Measurements from ENCODE around the gene DBNL.

DBNL gene

DNA sequence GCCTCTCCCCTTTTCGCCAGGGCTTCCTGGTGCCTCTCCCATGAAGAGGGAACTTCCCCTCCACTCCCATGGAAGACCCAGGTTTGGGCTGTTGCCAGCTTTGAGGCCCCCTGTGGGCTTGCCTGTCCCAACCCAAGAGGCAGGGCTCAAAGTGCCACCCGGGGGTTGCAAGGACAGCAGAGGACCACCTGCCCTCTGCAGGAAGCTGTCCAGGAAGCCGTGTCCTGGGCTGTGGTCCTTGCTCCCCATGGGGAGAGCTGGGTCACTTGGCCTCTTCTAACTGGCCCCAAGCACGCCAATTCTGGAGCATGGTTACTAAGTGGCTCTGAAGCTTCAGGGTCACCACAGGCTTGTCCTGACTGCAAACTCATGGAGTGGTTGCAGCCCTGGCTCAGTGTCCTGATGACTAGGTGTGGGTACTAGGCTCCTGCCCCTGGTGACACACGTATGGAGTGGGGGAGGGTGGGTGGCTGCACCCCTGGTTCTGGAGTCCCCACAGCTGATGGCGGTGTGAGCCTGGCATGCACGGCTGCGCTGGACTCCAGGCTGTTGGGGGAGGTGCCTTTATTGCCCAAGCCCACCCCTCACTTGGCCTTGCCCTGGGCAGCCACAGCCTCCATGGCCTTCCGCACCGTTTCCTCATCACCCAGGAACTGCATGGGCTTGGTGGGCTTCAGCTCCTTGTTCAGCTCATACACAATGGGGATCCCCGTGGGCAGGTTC, 17.8 kb downstream of the DBNL start:
- no peak for DNase-seq

DNA sequence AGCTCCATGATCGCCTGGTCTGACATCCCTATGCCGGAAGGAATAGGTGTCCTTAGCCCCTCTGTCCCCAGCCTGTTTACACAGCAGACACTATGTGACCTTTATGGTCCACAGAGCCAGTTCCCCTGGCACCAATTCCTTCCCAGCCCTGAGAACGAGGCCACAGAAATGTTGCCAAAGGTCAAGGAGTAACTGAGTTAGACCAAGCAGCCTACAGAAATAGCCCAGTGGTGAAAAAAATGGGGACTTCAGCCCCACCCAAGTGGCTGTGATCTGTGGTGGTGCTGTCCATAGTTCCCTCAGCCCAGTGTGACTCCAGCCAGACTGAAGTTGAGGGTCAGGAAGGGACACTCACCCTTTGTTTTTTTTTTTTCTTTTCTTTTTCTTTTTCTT, 18.4 kb downstream of the DBNL start:
- DNase-seq, result no peak

DNA sequence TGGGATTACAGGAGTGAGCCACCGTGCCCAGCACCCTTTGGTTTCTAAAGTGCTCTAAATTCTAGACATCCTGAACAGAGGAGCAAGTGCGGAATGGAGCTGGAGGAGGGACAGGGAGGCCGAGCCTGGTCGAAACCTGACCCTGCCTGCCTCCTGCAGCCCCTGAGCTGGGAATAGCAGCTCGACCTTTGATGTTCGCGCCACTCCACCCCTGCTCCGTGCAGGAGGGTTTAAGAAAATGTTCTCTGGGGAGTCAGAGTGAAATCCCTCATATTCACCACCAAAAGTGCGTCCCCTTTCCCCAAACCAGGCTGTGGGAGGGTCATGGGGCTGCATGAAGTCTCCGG, 19.0 kb downstream of the DBNL start:
- DNase-seq, result no peak

DNA sequence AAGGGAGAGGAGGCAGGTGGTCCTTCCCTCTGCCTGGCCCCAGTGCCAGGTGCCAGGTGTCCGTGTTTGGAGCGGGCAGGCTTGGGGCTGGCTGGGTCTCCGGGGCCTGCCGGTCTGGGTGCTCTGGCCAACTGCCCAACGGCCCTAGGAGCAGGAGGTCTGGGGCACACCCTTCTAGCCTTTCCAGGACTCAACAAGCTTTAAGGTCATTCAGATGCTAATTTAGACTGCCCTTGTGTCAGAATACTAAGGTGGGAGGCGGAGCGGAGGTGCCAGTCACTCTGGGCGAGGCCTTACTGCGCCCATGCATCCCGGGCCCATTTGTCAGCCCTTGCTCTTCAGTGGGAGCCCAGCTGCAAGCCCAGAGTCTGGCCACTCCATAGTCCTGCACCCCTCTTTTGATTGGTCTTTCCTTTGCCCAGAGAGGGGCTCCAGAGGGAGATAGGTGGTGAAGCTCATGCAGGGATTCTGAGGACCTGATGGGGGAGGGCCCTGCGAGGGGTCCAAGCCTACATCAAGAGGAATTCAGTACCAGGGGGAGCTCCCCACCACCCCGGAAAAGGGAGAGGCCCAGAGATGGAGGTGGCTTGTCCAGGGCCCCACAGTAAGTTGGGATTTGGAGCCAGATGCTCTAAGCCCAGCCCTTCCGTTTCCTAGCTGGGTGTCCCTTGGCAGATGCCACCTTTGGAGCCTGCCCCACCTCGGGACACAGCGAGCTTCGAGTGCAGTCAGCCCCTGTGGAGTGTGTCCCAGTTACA, 19.6 kb downstream of the DBNL start:
- no peak for DNase-seq

DNA sequence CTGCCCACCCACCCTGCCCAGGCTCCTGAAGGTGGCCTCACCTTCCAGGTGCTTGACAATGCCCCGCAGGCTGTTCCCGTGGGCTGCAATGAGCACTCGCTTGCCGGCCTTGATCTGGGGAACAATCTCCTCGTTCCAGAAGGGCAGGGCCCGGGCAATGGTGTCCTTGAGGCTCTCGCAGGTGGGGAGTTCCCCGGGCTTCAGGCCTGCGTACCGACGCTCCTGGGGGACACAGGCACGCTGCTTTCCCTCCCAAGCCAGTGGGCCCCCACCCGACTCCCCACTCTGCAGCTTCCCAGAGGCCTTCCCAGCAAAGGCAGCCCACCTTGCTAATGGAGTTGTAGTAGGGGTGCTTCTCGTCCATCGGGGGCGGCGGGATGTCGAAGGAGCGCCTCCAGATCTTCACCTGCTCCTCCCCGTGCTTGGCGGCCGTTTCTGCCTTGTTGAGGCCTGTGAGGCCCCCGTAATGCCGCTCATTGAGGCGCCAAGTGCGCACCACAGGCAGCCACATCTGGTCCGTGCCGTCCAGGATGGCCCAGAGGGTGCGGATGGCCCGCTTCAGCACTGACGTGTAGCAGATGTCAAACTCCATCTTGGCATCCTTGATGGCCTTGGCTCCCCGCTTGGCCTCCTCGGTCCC, 20.4 kb downstream of the DBNL start:
- DNase-seq, result no peak

DNA sequence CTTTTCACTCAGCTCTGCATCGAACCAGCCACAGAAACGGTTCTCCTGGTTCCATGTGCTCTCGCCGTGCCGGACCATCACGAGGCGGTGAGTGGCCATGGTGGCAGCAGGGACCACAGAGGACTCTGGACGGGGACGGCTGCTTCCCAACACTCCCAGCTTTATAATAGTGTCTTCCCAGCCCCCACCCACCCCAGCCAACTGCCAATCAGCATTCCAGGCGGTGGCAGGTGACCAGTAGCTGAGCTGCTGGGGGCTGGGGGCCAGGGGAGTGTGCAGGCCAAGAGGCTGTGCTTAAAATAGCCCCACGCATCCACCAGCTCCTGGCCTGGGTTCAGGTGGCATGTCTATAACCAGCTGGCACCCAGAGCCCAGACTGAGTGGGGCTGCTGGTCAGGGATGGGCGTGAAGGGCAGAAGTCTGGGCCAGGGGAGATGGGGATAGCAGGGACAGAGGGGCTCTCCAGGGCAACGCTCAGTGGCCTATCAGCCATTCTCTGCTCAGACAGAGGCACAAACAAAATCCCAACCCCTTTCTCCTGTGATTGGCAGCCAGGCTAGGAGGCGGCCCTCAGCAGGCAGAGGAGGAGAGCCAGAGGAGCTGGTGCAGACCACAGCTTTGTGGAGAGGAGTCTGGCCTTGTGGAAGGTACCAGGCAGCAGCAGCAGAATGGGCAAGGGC, 21.1 kb downstream of the DBNL start, which contains the start of gene PGAM2:
PGAM2 (minus strand) TSS at position 137 of the 680 bp plus-strand sequence; CDS start at position 99, 38 bp downstream.
- DNase-seq, result no peak

DNA sequence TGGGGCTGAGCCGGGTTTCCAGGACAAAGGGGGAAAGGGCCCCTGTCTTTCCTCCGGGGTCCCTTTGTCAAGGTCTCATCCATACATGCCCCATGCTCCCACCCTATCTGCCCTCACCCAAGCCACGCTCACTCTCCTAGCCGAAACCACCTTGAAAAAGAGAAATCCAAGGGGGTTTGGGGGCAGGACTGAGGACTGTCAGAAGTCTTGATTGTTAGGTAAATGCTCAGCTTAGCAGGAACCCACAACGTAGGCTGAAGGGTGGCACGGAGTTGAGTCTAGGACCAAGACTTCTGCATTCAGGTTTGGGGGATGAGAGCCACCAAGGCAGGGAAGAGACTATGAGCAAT, 21.6 kb downstream of the DBNL start:
- no peak for DNase-seq

DNA sequence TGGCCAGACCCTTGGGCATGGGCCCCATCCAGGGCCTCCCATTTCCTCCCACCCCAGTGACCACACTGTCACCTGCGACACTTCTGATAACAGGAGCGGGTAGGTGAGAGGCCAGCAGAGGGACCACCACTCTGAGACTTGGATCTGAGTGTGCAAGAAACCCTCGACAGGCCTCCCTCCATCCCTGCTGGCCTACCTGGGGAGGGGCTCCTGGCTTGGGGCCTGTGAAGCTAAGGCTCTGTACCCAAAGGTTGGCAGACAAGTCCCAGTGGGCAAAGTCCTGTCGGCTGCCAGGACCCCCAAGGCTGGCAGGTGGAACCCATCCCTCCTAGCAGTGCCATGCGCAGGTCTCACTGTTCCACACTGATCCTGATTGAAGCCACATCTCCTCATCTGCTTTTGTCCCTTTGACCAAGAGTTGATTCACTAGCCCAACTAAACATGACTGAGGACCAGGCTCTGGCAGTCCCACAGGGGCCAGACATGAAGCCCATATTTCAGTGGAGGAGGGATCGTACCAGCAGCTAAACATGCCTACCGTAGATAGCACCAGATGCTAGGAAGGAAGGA, 22.1 kb downstream of the DBNL start:
- no peak for DNase-seq

DNA sequence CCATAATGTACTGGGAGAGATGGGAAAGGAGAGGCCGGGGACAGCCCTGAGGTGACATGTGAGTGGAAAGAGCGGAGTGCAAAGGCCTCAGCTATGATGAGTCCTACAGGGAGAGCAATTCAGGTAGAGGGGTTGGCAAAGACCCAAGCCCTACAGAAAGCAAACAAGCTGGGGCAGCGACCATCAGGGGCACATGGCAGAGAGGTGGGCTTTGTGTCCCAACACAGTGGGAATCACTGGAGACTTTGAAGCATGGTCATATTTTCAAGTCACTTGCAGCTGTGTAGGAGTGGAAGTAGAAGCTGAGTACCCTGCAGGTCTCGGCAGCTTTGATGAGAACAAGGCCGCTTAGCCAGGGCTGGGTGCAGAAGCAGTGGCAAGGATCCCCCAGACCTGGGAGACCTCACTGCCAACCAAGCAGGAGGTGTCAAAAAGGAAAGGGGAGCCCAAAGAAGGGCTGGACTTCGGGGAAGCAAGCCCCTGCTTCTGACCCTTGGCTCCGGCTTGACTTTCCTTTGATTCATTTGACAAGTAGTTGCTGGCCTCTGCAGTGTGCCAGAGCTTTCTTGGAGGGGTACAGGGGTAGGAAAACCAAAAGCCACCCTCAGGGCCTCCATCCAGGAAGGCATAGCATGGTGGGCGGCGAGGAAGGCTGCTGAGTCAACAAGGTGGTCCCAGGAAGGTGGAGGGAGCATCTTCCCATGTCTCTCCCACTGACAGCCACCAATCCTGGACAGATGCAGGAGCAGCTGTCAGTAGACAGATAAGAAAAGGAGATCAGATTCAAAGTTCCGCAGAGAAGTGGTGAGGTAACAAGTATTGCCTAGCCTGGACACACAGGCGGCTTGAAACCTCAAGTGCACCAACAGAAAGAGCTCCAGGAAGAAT, 22.8 kb downstream of the DBNL start:
- no peak for DNase-seq

DNA sequence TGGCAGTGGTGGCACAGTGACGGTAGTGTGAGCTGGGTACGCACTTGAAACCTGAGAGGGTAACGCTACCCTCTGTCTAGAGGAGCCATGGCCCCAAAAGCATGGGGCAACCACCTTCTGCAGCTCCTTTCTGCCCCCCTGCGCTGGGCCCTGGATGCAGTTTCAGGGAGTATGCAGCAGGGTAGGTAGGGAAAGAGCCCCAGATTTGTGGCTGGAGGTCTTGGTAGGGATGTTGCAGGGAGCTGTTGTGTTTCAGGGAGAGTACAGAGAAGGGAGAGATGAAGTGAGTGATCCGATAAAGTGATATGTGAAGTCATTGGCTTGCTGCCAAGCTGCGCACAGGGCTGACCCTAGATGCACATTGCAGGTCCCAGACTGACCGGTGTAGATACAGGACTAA, 23.6 kb downstream of the DBNL start:
- DNase-seq, result no peak

DNA sequence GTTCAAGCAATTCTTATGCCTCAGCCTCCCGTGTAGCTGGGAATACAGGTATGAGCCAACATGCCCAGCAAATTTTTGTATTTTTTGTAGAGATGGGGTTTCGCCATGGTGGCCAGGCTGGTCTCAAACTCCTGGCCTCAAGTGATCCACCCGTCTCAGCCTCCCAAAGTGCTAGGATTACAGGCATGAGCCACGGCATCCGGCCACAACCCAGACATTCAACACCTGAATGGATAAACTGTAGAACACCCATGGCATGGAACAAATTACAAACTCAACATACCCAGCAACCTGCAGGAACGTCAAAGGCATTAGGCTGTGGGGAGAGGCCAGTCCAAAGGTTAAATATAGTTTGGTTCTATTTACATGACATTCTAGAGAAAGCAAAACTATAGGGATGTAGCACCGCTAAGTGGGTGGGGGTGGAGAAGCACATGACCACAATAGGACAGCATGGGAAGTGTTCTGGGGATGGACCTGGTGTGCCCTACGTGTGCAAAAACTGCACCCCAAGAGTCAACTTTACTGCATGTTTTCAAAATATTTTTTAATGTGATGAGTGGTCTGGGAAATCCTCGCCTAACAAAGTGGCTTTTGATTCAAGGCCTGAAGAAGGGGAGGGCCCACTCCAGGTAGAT, 27.3 kb downstream of the DBNL start:
- no peak for DNase-seq

DNA sequence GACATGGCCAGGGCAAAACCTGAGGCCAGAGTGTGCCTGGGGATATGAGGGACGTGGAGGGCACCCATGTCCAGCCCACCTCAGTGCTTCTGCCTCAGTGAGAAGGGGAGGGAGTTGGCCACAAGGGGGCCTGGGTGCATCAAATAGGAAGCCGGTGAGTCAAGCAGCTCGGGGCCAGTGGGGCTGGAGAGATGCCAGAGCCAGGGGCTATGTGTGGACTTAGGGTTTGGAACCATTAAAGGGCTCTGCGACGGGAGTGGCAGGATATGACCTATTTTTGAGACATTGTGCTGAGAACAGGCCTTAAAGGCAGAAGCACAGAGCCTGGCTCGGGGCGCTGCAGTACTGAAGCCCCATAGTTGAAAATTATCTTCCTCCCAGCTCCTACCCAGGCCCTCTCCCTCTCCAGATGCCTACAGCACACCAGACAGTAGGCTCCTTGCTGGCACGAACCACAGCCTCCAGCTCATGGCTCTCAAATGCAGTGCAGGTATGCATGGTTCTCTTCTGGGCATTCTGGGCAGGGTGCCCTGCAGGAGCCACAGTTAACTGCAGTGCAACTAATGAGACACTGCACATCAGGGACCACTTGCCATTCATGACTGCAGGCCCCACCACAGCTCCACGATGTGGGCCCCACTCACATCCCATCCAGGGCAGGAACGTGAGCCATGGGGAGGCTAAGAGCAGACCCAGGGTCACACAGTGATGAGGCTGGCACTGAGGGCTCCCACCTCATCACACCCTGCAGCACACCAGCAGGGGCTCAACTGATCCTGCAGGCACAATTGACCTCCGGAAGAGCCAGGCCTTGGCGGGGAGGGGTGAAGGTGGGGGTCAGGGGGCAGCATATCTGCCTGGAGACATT, 28.1 kb downstream of the DBNL start:
- DNase-seq, result peak; percentile 87

DNA sequence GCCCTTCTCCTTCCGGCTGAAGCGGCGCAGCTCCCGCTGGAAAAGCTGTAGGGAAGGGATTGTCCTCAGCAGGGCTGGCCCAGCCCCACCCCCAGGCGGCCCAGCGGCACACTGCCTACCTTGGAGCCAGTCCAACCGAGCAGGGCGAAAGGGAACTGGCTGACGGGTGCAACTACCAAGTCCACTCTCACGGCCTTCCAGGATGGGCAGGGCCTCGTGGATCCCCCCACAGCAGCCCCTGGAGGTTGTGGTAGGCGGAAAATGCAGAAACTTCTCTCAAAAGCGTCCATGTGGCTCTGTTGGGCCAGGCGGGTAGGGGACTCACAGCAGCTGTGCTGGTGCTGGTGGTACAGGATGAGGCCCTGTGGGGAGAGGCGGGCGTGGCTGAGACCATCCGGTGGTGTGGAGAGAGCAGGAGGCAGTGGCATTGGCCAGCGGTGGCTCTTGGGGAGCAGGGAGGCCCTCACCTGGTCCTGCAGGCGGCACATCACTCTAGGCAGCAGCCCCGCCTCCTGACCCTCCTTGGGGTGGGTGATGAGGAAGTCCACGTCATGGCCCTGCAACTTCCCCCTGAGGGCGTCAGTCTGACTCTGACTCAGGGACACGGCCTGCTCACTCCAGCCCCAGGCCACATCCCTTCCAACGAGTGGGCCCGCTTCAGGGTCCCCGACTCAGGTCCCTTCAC, 29.3 kb downstream of the DBNL start:
- DNase-seq, result no peak

DNA sequence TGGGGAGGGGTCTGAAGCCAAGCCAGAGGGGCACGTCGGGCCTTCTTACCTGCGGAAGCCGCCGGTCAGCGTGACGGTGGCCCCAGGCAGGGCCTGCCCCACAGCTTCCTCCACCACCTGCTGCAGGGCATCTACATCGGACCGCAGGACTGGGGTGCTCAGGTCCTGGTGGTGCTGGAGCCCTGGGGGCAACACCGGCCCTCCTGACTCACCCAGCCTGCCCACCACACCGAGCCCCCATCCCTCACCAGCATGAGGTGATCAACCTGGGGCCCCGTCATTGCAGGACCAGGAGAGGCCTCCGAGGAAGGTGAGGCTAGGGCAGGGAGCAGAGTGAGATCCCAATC, 29.8 kb downstream of the DBNL start:
- no peak for DNase-seq

DNA sequence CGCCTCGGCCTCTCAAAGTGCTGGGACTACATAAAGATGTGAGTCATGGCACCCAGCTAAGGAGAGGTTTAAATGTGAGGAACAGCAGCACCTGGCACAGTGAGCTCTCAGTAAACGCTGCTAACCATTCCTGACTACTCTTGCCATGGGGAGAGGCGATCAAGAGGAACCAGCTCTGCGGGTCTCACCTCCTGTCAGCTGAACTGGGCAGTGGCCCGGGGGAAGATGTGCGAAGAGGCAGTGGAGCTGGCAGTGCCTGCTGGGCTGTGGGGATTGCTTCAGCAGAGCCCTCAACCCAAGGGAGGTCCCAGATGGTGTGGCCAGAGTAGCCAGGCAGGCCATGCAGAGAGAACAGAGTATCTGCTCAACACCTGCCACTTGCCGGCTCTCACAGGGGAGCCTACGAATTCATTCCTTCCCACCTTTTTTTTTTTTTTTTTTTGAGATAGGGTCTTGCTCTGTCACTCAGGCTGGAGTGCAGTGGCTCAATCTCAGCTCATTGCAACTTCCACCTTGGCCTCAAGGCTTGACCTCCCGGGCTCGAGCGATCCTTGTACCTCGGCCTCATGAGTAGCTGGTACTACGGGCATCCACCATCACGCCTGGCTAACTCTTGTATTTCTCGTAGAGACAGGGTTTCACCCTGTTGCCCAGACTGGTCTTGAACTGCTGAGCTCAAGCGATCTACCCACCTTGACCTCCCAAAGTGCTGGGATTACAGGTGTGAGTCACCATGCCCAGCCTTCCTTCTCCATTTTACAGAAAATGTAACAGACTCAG, 31.0 kb downstream of the DBNL start:
- DNase-seq, result no peak

DNA sequence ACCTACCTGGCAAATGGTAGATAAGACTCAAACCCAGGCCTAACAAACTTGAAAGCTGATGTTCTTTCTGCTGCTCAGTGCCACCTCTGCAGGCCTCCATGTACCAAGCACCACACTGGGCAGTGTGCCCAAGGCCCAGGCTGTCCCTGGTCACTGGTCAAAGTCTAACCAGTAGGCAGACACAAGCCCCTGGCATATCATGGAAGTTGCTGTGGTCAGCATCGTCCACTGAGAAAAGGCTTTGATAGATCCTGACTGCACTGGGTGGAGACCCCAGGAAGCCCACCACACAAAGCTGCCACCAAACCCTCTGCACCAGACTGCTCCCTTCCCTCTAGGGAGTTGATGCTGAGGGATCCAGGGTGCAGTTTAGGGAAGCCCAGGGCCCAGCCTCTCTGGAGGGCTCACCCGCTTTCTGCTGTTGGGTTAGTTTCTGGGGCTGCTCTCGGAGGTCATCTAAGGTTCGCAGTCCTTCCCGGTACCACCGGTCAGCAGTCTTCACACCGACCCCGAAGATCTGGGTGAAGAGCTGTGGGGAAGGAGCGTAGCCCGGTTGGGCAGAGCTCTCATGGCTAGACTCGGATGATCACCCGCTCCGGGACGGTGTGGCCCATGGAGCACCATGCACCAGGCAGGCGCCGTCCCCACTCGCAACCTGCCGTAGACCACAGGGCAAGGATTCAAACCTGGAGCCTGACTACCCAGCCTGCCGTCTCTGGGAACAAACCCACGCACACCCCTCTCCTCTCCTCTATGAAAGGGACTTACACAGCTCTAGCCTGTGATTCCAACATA, 31.8 kb downstream of the DBNL start:
- no peak for DNase-seq

DNA sequence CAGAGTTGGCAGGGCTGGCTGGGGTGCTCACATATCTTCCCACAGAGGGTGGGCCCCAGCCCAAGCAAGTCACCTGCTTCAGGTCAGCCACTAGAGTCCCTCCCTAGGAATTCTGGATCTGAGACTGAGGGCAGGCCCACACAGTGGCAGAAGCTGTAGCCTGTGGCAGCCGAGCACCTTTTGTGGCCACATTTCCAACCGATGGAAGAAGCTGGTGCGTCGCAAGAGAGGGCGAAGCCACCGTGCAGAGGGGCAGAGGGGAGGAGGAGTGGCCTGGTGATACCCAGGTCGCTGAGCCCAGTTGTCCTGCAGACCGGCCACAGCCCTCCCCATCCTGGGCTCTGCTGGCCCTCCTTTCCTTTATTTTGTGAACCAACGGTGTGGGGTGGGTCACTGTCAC, 32.6 kb downstream of the DBNL start:
- DNase-seq, result no peak

DNA sequence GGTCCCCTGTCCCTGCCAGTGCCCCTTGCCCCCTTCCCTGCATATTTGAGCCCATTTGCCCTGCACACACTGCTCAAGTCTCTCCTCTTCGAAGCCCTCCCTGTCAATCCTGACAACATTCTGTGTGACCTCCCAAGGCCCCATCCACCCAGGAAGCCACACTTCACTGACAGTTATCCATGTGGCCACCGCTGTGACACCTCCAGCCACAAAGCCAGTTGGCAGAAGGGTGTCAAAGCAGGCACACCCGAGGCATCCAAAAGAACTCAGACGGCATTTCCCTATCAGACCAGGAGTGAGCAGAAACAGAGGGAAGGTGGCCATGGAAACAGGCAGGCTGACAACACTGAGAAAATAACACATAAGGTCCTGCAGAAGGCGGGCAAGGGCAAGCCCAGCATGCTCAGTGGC, 33.2 kb downstream of the DBNL start:
- no peak for DNase-seq

DNA sequence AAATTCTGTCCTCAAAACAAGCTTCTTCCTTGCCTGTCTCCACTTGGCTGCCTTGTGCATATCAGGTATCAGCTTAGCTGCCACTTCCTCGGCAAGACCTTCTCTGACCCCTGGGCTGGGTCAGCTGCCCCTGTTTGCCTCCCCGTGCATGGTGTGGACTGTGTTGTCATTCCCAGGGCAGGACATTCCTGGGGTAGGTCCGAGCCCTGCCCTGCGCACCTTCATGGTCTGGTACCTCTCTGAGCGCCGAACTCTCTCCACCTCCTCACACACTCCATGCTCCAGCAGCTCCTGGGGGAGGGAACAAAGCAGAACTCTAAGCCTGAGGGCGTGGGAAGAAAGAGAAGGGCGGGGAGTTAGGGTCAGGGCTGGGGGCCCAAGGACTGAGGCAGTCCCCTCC, 34.0 kb downstream of the DBNL start:
- no peak for DNase-seq
